H9 (cell line): ENCODE data around the gene KIF1A. TPM values are rescaled to one million over a fixed set of nuclear protein-coding genes. Genes with fewer than 3 reads are reported as not detected.

ENCODE experiments used
- DNase-seq: peaks from one replicate; pipeline ENCODE4 v3.0.0-alpha.2; 2017
- H2AFZ ChIP-seq: one replicate; pipeline ENCODE4 v1.6.1; 2013; ENCODE audit warnings: mild to moderate bottlenecking, low read length, control low read depth, moderate library complexity
- H2AK5ac ChIP-seq: 2 replicates; pipeline ENCODE4 v1.6.1; 2013; ENCODE audit warnings: low read length, control low read depth, mixed read lengths; ENCODE audit not compliant: insufficient read length
- H2BK120ac ChIP-seq: one replicate; pipeline ENCODE4 v1.6.1; 2013; ENCODE audit warnings: low read depth, mild to moderate bottlenecking, low read length, control low read depth, inconsistent platforms; ENCODE audit not compliant: poor library complexity, severe bottlenecking
- H2BK12ac ChIP-seq: 2 replicates; pipeline ENCODE4 v1.6.1; 2013; ENCODE audit warnings: low read length, control low read depth, mixed read lengths, low read depth; ENCODE audit not compliant: insufficient read length
- H2BK15ac ChIP-seq: 2 replicates; pipeline ENCODE4 v1.6.1; 2013; ENCODE audit warnings: low read depth, low read length, control low read depth
- H2BK20ac ChIP-seq: one replicate; pipeline ENCODE4 v1.6.1; 2013; ENCODE audit warnings: low read depth, mild to moderate bottlenecking, low read length, control low read depth, inconsistent platforms; ENCODE audit not compliant: poor library complexity, severe bottlenecking
- H2BK5ac ChIP-seq: 2 replicates; pipeline ENCODE4 v1.6.1; 2013; ENCODE audit warnings: low read length, control low read depth, mixed read lengths; ENCODE audit not compliant: insufficient read length
- H3K14ac ChIP-seq: 2 replicates; pipeline ENCODE4 v1.6.1; 2013; ENCODE audit warnings: low read length, control low read depth; ENCODE audit not compliant: insufficient read depth
- H3K18ac ChIP-seq: 2 replicates; pipeline ENCODE4 v1.6.1; 2013; ENCODE audit warnings: low read depth, mild to moderate bottlenecking, mixed read lengths, low read length, control low read depth; ENCODE audit not compliant: insufficient read length
- H3K23ac ChIP-seq: 2 replicates; pipeline ENCODE4 v1.6.1; 2013; ENCODE audit warnings: low read length, control low read depth, mixed read lengths, low read depth; ENCODE audit not compliant: insufficient read length
- H3K23me2 ChIP-seq: 2 replicates; pipeline ENCODE4 v1.6.1; 2013; ENCODE audit warnings: low read depth, mild to moderate bottlenecking, mixed read lengths, low read length, control low read depth; ENCODE audit not compliant: insufficient read length, poor library complexity, severe bottlenecking
- H3K27ac ChIP-seq: 2 replicates; pipeline ENCODE4 v1.5.1; 2013; ENCODE audit warnings: low read length, control low read depth, mixed read lengths, low read depth; ENCODE audit not compliant: insufficient read length
- H3K27me3 ChIP-seq: 2 replicates; pipeline ENCODE4 v1.6.1; 2013; ENCODE audit warnings: low read length, control low read depth, inconsistent platforms; ENCODE audit not compliant: insufficient read depth
- H3K4ac ChIP-seq: 2 replicates; pipeline ENCODE4 v1.6.1; 2013; ENCODE audit warnings: low read depth, mild to moderate bottlenecking, control low read depth, inconsistent platforms, low read length, moderate library complexity
- H3K4me1 ChIP-seq: 2 replicates; pipeline ENCODE4 v1.6.1; 2013; ENCODE audit warnings: low read length, control low read depth, inconsistent platforms; ENCODE audit not compliant: insufficient read depth
- H3K4me2 ChIP-seq: 2 replicates; pipeline ENCODE4 v1.6.1; 2013; ENCODE audit warnings: low read length, control low read depth, mixed read lengths; ENCODE audit not compliant: insufficient read length, insufficient read depth
- H3K56ac ChIP-seq: 2 replicates; pipeline ENCODE4 v1.6.1; 2013; ENCODE audit warnings: low read depth, mild to moderate bottlenecking, mixed read lengths, low read length, control low read depth; ENCODE audit not compliant: insufficient read length
- H3K79me1 ChIP-seq: 2 replicates; pipeline ENCODE4 v1.6.1; 2013; ENCODE audit warnings: low read depth, mild to moderate bottlenecking, moderate library complexity, low read length, control low read depth, inconsistent platforms; ENCODE audit not compliant: insufficient read depth, poor library complexity, severe bottlenecking
- H3K79me2 ChIP-seq: 2 replicates; pipeline ENCODE4 v1.6.1; 2013; ENCODE audit warnings: low read length, control low read depth, inconsistent platforms; ENCODE audit not compliant: insufficient read depth
- H3K9ac ChIP-seq: 2 replicates; pipeline ENCODE4 v1.6.1; 2013; ENCODE audit warnings: low read length, control low read depth, mixed read lengths; ENCODE audit not compliant: insufficient read length; ENCODE audit errors: extremely low read depth
- H3K9me3 ChIP-seq: one replicate; pipeline ENCODE4 v1.6.1; 2013; ENCODE audit warnings: low read depth, low read length, inconsistent platforms; ENCODE audit not compliant: control insufficient read depth
- H3T11ph ChIP-seq: one replicate; pipeline ENCODE4 v1.6.1; 2013; ENCODE audit warnings: mild to moderate bottlenecking, low read length, control low read depth, inconsistent platforms
- H4K20me1 ChIP-seq: one replicate; pipeline ENCODE4 v1.6.1; 2013; ENCODE audit not compliant: control insufficient read depth, insufficient read length, insufficient read depth
- H4K5ac ChIP-seq: 2 replicates; pipeline ENCODE4 v1.6.1; 2013; ENCODE audit warnings: low read depth, mild to moderate bottlenecking, mixed read lengths, low read length, control low read depth; ENCODE audit not compliant: insufficient read length
- H4K8ac ChIP-seq: replicated peaks from 2 replicates; pipeline ENCODE4 v1.6.1; 2013; ENCODE audit warnings: low read length, control low read depth, mixed read lengths, low read depth; ENCODE audit not compliant: insufficient read length
- H4K91ac ChIP-seq: 2 replicates; pipeline ENCODE4 v1.6.1; 2013; ENCODE audit warnings: low read depth, mild to moderate bottlenecking, moderate library complexity, mixed read lengths, low read length, control low read depth; ENCODE audit not compliant: insufficient read length
- H3K27ac Mint-ChIP-seq, 3 experiments: 2 replicates in 2 of 3; 3 replicates in 1 of 3; pipeline ENCODE4 v1.8.0; 2020 to 2021; ENCODE audit warnings: mixed read lengths in 3 of 3, mild to moderate bottlenecking in 1 of 3, moderate library complexity in 1 of 3
- H3K27me3 Mint-ChIP-seq: 2 replicates; pipeline ENCODE4 v1.8.0; 2021; ENCODE audit warnings: low read depth, mild to moderate bottlenecking, moderate library complexity, mixed read lengths
- H3K36me3 Mint-ChIP-seq, 3 experiments: 2 replicates in 2 of 3; 3 replicates in 1 of 3; pipeline ENCODE4 v1.8.0; 2020 to 2021; ENCODE audit warnings: low read depth in 3 of 3, mixed read lengths in 3 of 3; ENCODE audit not compliant: insufficient read depth in 1 of 3
- H3K4me1 Mint-ChIP-seq, 2 experiments: 2 replicates each; pipeline ENCODE4 v1.8.0; 2020; ENCODE audit warnings: mixed read lengths in 2 of 2
- H3K4me3 Mint-ChIP-seq, 2 experiments: 2 replicates in 1 of 2; 3 replicates in 1 of 2; pipeline ENCODE4 v1.8.0; 2020 to 2021; ENCODE audit warnings: mild to moderate bottlenecking in 2 of 2, mixed read lengths in 2 of 2, moderate library complexity in 1 of 2
- H3K9me3 Mint-ChIP-seq, 2 experiments: 2 replicates in 1 of 2; 3 replicates in 1 of 2; pipeline ENCODE4 v1.8.0; 2020; ENCODE audit warnings: mild to moderate bottlenecking in 2 of 2, mixed read lengths in 2 of 2, moderate library complexity in 1 of 2
- WGBS: extraction: QIAGEN DNeasy Blood & Tissue Kit; methylation state at CpG from one replicate; pipeline ENCODE4 v1.1.7; 2013; ENCODE audit warnings: missing lambda C conversion rate, low lambda C conversion rate, mixed read lengths; ENCODE audit not compliant: insufficient read length; ENCODE audit errors: extremely low coverage; 5-methylcytosine and 5-hydroxymethylcytosine counted together
- total RNA-seq: library from RNA; stranded (reverse); gene quantifications from 2 replicates; pipeline ENCODE4 v1.2.1, GENCODE V29; 2021
- TF ChIP-seq, protein P1 (sequence below): fragments of 200-600 bp; sonication (generic); conservative IDR thresholded peaks from 3 replicates; pipeline ENCODE4 v1.8.0; 2021; ENCODE audit warnings: antibody characterized with exemption, mild to moderate bottlenecking

KIF1A gene
- total RNA-seq, 1 experiment from 2014 or later = 204 TPM

DNA sequence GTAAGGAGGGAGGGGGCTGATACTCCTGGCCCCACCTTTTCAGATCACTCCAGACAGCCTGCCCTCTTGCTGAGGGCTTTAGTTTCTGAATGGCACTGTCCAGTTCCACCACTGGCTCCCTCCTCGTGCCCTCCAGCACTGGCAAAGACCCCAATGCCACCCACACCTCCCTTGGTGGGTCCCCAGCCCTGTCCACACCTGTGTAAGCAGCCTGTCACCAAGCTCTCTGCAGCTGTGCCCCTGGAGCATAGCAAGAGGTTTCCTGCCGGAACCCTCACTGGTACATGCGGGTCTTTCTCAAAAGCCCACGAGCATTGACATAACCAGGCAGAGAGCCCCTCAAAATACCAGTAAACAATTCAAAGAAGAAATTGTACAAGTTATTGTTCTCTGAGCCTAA, 17.6 kb upstream of the KIF1A start:
- Mint-ChIP-seq H3K36me3 (no peaks in the 10 kb centered on the region), H3K27me3 (peaks cover 23% of the 10 kb centered on the region), H3K4me1 (peaks cover 11 to 22% of the 10 kb centered on the region in 2 experiments), H3K4me3 (no peak overlapping the region), H3K27ac (no peak overlapping the region), H3K9me3 (no peaks in the 10 kb centered on the region)
- no peak overlapping the region for H4K8ac ChIP-seq
- no peak overlapping the region for H3K23ac ChIP-seq
- no peak overlapping the region for H2BK12ac ChIP-seq
- no peaks in the 10 kb centered on the region for H3K4me1 ChIP-seq
- no peak overlapping the region for H3K4ac ChIP-seq
- no peaks in the 10 kb centered on the region for H3K27me3 ChIP-seq
- no peak overlapping the region for H2BK5ac ChIP-seq
- DNase-seq = no peak
- H3K79me2 ChIP-seq = no peaks in the 10 kb centered on the region; the same call in 1 of the 2 replicates
- H3K9ac ChIP-seq = no peak overlapping the region
- no peak overlapping the region for H2BK20ac ChIP-seq
- no peak overlapping the region for H2AK5ac ChIP-seq
- no peak overlapping the region for H2BK120ac ChIP-seq
- no peak overlapping the region for H4K5ac ChIP-seq
- H3K79me1 ChIP-seq = no peaks in the 10 kb centered on the region
- no peaks in the 10 kb centered on the region for H3K23me2 ChIP-seq
- no peaks in the 10 kb centered on the region for H3K9me3 ChIP-seq
- WGBS = no CpG with 5 or more reads among the region's 4 CpGs
- H2AFZ ChIP-seq = no peak overlapping the region
- H4K91ac ChIP-seq = no peak overlapping the region
- no peak overlapping the region for H3K4me2 ChIP-seq
- no peak overlapping the region for H2BK15ac ChIP-seq
- TF ChIP-seq, protein P1, sequence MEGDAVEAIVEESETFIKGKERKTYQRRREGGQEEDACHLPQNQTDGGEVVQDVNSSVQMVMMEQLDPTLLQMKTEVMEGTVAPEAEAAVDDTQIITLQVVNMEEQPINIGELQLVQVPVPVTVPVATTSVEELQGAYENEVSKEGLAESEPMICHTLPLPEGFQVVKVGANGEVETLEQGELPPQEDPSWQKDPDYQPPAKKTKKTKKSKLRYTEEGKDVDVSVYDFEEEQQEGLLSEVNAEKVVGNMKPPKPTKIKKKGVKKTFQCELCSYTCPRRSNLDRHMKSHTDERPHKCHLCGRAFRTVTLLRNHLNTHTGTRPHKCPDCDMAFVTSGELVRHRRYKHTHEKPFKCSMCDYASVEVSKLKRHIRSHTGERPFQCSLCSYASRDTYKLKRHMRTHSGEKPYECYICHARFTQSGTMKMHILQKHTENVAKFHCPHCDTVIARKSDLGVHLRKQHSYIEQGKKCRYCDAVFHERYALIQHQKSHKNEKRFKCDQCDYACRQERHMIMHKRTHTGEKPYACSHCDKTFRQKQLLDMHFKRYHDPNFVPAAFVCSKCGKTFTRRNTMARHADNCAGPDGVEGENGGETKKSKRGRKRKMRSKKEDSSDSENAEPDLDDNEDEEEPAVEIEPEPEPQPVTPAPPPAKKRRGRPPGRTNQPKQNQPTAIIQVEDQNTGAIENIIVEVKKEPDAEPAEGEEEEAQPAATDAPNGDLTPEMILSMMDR = no peak
- H4K20me1 ChIP-seq = no peaks in the 10 kb centered on the region
- no peak overlapping the region for H3T11ph ChIP-seq
- H3K27ac ChIP-seq = no peak overlapping the region
- H3K18ac ChIP-seq = no peak overlapping the region
- H3K14ac ChIP-seq = no peak overlapping the region
- no peak overlapping the region for H3K56ac ChIP-seq
